ENCODE results near the gene LRRC17.

DNA sequence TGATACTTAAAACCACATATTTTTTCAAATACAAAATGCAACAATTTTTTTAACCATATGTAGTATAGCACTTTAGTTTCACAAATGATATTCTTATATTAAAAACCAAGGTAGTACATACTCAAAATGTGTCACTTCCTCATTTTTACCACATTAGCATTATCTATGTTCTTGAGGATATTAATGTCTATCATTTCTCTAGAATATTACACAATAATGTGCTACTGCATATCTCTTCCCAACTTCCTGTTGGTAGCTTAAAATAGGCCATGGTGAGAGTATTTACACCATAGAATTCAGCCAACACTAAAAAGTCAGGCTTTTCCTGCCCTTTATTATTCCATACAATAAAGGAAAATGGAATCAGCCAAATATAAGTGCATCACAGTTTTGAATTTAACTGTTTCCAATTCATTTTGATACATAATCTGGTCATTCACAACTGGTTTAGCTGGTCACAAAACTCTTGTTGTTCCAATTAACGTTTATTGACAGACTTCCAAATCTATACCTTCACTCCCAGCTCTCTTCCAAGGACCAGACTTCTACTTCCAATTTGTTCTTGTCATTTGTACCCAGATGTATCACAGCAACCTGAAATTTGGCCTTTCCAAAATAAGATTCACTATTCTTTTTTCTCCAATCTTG lies 20.0 kb upstream of the LRRC17 start:
- TF ChIP-seq, protein P1, sequence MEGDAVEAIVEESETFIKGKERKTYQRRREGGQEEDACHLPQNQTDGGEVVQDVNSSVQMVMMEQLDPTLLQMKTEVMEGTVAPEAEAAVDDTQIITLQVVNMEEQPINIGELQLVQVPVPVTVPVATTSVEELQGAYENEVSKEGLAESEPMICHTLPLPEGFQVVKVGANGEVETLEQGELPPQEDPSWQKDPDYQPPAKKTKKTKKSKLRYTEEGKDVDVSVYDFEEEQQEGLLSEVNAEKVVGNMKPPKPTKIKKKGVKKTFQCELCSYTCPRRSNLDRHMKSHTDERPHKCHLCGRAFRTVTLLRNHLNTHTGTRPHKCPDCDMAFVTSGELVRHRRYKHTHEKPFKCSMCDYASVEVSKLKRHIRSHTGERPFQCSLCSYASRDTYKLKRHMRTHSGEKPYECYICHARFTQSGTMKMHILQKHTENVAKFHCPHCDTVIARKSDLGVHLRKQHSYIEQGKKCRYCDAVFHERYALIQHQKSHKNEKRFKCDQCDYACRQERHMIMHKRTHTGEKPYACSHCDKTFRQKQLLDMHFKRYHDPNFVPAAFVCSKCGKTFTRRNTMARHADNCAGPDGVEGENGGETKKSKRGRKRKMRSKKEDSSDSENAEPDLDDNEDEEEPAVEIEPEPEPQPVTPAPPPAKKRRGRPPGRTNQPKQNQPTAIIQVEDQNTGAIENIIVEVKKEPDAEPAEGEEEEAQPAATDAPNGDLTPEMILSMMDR (IDR thresholded peaks at IDR 0.05; ENCODE audit: low read depth, low read length, poor library complexity, severe bottlenecking): no peak
- no peak for TF ChIP-seq EZH2phosphoT487 (IDR thresholded peaks at IDR 0.05; ENCODE audit: borderline replicate concordance, low read length)

All from DOHH2 (cell line).